ENCODE measurements around the gene FREM1. TPM values are rescaled to one million over a fixed set of nuclear protein-coding genes. Genes with fewer than 3 reads are reported as not detected.
A peak's percentile ranks its signal among the peaks of the same experiment; 100 is the strongest.

FREM1 gene
- total and polyA plus RNA-seq, 2 of the 13 experiments (the other 11 are each of a cell fraction or from before 2014, with no cell fraction given), result 64.3 to 202 TPM

DNA sequence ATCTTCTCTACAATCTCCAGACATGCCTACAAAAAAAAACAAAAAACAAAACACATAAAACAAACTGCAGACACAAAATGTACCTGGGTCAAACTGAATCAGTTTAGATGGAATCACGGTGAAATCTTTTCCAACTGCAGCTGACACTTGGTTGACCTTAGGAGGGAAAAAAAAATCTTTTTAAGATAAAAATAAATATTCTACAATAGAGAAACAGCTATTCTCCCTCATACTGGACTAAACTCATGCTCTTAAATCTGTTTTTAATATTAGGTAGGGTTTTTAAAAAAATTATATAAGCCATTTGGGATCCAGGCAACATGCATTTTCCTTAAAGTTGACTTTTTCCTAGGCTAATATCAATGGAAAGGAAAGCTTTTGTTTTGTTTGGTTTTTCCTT, 153.9 kb downstream of the FREM1 start:
- no TSS peak for BruUV-seq (replicated peaks)
- H3K27me3 ChIP-seq (ENCODE audit: control insufficient read depth in 1 of 2, insufficient read depth in 2 of 2, low read length in 2 of 2), result no peaks in the 10 kb centered on the region
- H3K79me2 ChIP-seq (ENCODE audit: insufficient read depth, low read length), result no peaks in the 10 kb centered on the region
- ATAC-seq, result no peak
- H3K27ac ChIP-seq (ENCODE audit: extremely low read length, insufficient read depth, low read length), result no peak overlapping the region
- CTCF ChIA-PET (ENCODE audit: low intra/inter-chr PET ratio, low total read pairs), result no interaction called here
- no peaks in the 10 kb centered on the region for H3K4me1 ChIP-seq (ENCODE audit: insufficient read depth, low read length)
- intact Hi-C loops (cut with micrococcal nuclease; ENCODE audit: unreplicated experiment) (no loop called here), in situ Hi-C loops (cut with HindIII; ENCODE audit: extremely low pct_ligation_motif_present, low pct_unique_long_range_greater_than_20kb) (no loop called here)
- FAIRE-seq, result no peak
- POLR2A ChIA-PET, result no interaction called here
- H2AFZ ChIP-seq (ENCODE audit: low read length), result no peak overlapping the region
- H3K9ac ChIP-seq (ENCODE audit: insufficient read depth, low read depth, low read length), result no peak overlapping the region
- peaks cover 0 to 68% of the 10 kb centered on the region in 2 experiments; a peak in 4 of 5 replicates for H3K36me3 ChIP-seq (replicated peaks in 1 of 2; ENCODE audit: control insufficient read depth in 1 of 2, insufficient read depth in 2 of 2, low read length in 2 of 2)
- WGBS (ENCODE audit: low lambda C conversion rate), result 81% methylated on average over 1 of the region's 1 CpG
- no peak for TF ChIP-seq HOXA3 (CRISPR knock-in tag; IDR thresholded peaks at IDR 0.05)
- no peak for TF ChIP-seq ZNF772 (CRISPR knock-in tag; IDR thresholded peaks at IDR 0.05)
- TF ChIP-seq ARNT2 (CRISPR knock-in tag; IDR thresholded peaks at IDR 0.05; ENCODE audit: low read depth), result no peak
- DNase-seq (ENCODE audit: low spot score), result no peak
- H4K20me1 ChIP-seq (ENCODE audit: insufficient read depth, low read length), result no peaks in the 10 kb centered on the region
- no peak overlapping the region for H3K4me3 ChIP-seq (replicated peaks in 1 of 3; ENCODE audit: insufficient read depth in 1 of 3, low read depth in 2 of 3, low read length in 3 of 3)
- H3K9me3 ChIP-seq (ENCODE audit: low read length), result no peaks in the 10 kb centered on the region
- no peak overlapping the region for H3K4me2 ChIP-seq (ENCODE audit: low read depth, low read length)

DNA sequence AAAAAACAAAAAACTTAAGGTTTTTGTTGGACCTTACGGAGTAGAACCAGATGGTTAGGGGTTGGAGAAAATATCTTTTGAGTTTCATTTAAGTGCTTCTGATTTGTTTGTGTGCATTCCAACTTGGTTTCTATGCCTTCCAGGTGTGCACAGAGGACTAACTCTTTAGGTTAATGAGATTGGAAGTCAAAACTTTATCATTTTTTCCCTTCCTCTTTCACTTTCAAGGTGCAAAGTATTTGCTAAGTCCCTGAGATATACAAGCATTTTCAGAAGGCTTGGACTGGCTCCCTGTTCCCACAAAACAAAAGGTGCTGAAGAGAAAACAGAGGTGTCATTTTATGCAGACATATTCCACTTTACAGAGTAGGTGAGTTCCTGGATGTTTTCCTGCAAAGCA, 157.4 kb downstream of the FREM1 start:
- Histone ChIP-seq H2AFZ (ENCODE audit: low read length) (no peak overlapping the region), H3K4me1 (ENCODE audit: insufficient read depth, low read length) (no peaks in the 10 kb centered on the region), H3K9me3 (ENCODE audit: low read length) (no peaks in the 10 kb centered on the region), H3K27ac (ENCODE audit: extremely low read length, insufficient read depth, low read length) (no peak overlapping the region), H3K4me2 (ENCODE audit: low read depth, low read length) (no peak overlapping the region), H3K79me2 (ENCODE audit: insufficient read depth, low read length) (no peaks in the 10 kb centered on the region), H3K4me3 (replicated peaks in 1 of 3; ENCODE audit: insufficient read depth in 1 of 3, low read depth in 2 of 3, low read length in 3 of 3) (no peak overlapping the region), H3K27me3 (ENCODE audit: control insufficient read depth in 1 of 2, insufficient read depth in 2 of 2, low read length in 2 of 2) (no peaks in the 10 kb centered on the region), H4K20me1 (ENCODE audit: insufficient read depth, low read length) (no peaks in the 10 kb centered on the region), H3K36me3 (replicated peaks in 1 of 2; ENCODE audit: control insufficient read depth in 1 of 2, insufficient read depth in 2 of 2, low read length in 2 of 2) (peaks cover under 1 to 95% of the 10 kb centered on the region in 2 experiments), H3K9ac (ENCODE audit: insufficient read depth, low read depth, low read length) (no peak overlapping the region)
- BruUV-seq (replicated peaks), result TSS peak; percentile 5
- TF ChIP-seq ZNF33B (CRISPR knock-in tag; IDR thresholded peaks at IDR 0.05) (no peak), ATF1 (CRISPR knock-in tag; IDR thresholded peaks at IDR 0.05) (no peak), ZFY (CRISPR knock-in tag; IDR thresholded peaks at IDR 0.05) (no peak), ZNF224 (CRISPR knock-in tag; IDR thresholded peaks at IDR 0.05) (no peak)
- TF ChIP-seq, protein P1, sequence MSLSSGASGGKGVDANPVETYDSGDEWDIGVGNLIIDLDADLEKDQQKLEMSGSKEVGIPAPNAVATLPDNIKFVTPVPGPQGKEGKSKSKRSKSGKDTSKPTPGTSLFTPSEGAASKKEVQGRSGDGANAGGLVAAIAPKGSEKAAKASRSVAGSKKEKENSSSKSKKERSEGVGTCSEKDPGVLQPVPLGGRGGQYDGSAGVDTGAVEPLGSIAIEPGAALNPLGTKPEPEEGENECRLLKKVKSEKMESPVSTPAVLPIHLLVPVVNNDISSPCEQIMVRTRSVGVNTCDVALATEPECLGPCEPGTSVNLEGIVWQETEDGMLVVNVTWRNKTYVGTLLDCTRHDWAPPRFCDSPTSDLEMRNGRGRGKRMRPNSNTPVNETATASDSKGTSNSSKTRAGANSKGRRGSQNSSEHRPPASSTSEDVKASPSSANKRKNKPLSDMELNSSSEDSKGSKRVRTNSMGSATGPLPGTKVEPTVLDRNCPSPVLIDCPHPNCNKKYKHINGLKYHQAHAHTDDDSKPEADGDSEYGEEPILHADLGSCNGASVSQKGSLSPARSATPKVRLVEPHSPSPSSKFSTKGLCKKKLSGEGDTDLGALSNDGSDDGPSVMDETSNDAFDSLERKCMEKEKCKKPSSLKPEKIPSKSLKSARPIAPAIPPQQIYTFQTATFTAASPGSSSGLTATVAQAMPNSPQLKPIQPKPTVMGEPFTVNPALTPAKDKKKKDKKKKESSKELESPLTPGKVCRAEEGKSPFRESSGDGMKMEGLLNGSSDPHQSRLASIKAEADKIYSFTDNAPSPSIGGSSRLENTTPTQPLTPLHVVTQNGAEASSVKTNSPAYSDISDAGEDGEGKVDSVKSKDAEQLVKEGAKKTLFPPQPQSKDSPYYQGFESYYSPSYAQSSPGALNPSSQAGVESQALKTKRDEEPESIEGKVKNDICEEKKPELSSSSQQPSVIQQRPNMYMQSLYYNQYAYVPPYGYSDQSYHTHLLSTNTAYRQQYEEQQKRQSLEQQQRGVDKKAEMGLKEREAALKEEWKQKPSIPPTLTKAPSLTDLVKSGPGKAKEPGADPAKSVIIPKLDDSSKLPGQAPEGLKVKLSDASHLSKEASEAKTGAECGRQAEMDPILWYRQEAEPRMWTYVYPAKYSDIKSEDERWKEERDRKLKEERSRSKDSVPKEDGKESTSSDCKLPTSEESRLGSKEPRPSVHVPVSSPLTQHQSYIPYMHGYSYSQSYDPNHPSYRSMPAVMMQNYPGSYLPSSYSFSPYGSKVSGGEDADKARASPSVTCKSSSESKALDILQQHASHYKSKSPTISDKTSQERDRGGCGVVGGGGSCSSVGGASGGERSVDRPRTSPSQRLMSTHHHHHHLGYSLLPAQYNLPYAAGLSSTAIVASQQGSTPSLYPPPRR (CRISPR knock-in tag; IDR thresholded peaks at IDR 0.05; ENCODE audit: borderline replicate concordance), result no peak
- WGBS (ENCODE audit: low lambda C conversion rate), result 97% methylated on average over 1 of the region's 1 CpG
- in situ Hi-C loops (cut with HindIII; ENCODE audit: extremely low pct_ligation_motif_present, low pct_unique_long_range_greater_than_20kb), result no loop called here
- FAIRE-seq (no peak), DNase-seq (ENCODE audit: low spot score) (no peak), ATAC-seq (no peak)
- intact Hi-C loops (cut with micrococcal nuclease; ENCODE audit: unreplicated experiment), result no loop called here
- CTCF ChIA-PET (ENCODE audit: low intra/inter-chr PET ratio, low total read pairs), result no interaction called here
- POLR2A ChIA-PET, result no interaction called here
